HEK293T (cell line): ENCODE measurements around the gene ICOS.
A peak's percentile ranks its signal among the peaks of the same experiment; 100 is the strongest.

ENCODE experiments used
- CTCF ChIA-PET: fragments of 350-600 bp; formaldehyde crosslinking; extraction: SDS; loops from one replicate; lab custom pipeline; 2021; ENCODE audit warnings: antibody characterized with exemption, inconsistent platforms; lab: Yijun Ruan, JAX
- POLR2A ChIA-PET: fragments of 350-600 bp; formaldehyde crosslinking; extraction: SDS; loops from one replicate; lab custom pipeline; 2020; ENCODE audit warnings: antibody characterized with exemption, inconsistent platforms; lab: Yijun Ruan, JAX
- DNase-seq: peaks from one replicate; pipeline ENCODE4 v3.0.0; 2012; ENCODE audit warnings: mixed read lengths; ENCODE audit errors: extremely low spot score
- ARNT ChIP-seq: fragments of 450-650 bp; IDR thresholded peaks from 2 replicates; pipeline ENCODE4 v1.6.1; 2017; ENCODE audit warnings: mild to moderate bottlenecking
- BHLHE40 ChIP-seq: fragments of 450-650 bp; IDR thresholded peaks from 2 replicates; pipeline ENCODE4 v1.6.1; 2016; ENCODE audit warnings: mild to moderate bottlenecking, moderate library complexity, borderline replicate concordance
- CTBP1 ChIP-seq: fragments of 450-650 bp; IDR thresholded peaks from 2 replicates; pipeline ENCODE4 v1.6.1; 2016; ENCODE audit warnings: borderline replicate concordance
- ELF4 ChIP-seq: fragments of 450-650 bp; IDR thresholded peaks from 2 replicates; pipeline ENCODE4 v1.6.1; 2017; ENCODE audit warnings: antibody characterized with exemption
- FOXA1 ChIP-seq: fragments of 450-650 bp; IDR thresholded peaks from 2 replicates; pipeline ENCODE4 v1.6.1; 2016; ENCODE audit warnings: mild to moderate bottlenecking
- FOXK2 ChIP-seq: fragments of 450-650 bp; IDR thresholded peaks from 2 replicates; pipeline ENCODE4 v1.6.1; 2016; ENCODE audit warnings: mild to moderate bottlenecking
- FOXM1 ChIP-seq: fragments of 450-650 bp; IDR thresholded peaks from 2 replicates; pipeline ENCODE4 v1.6.1; 2017; ENCODE audit warnings: mild to moderate bottlenecking, borderline replicate concordance
- HDGF ChIP-seq: fragments of 450-650 bp; IDR thresholded peaks from 2 replicates; pipeline ENCODE4 v1.6.1; 2017; ENCODE audit warnings: antibody characterized with exemption, borderline replicate concordance
- L3MBTL2 ChIP-seq: fragments of 450-650 bp; conservative IDR thresholded peaks from 2 replicates; pipeline ENCODE4 v1.6.1; 2016; ENCODE audit warnings: mild to moderate bottlenecking
- LEF1 ChIP-seq: fragments of 450-650 bp; IDR thresholded peaks from 2 replicates; pipeline ENCODE4 v1.6.1; 2017; ENCODE audit warnings: mild to moderate bottlenecking, borderline replicate concordance
- NFRKB ChIP-seq: fragments of 450-650 bp; IDR thresholded peaks from 2 replicates; pipeline ENCODE4 v1.6.1; 2016; ENCODE audit warnings: mild to moderate bottlenecking, moderate library complexity
- PKNOX1 ChIP-seq: fragments of 450-650 bp; IDR thresholded peaks from 2 replicates; pipeline ENCODE4 v1.6.1; 2016
- SP1 ChIP-seq: fragments of 450-650 bp; IDR thresholded peaks from 2 replicates; pipeline ENCODE4 v1.6.1; 2017
- SUZ12 ChIP-seq: fragments of 450-650 bp; IDR thresholded peaks from 2 replicates; pipeline ENCODE4 v1.6.1; 2016; ENCODE audit warnings: mild to moderate bottlenecking
- TARDBP ChIP-seq: fragments of 450-650 bp; IDR thresholded peaks from 2 replicates; pipeline ENCODE4 v1.6.1; 2016
- ZNF384 ChIP-seq: fragments of 450-650 bp; IDR thresholded peaks from 2 replicates; pipeline ENCODE4 v1.6.1; 2016

ICOS gene

GRCh38 chr2:204004912-204005311 lies 68.3 kb downstream of the ICOS start:
- no peak for DNase-seq
- TF ChIP-seq PKNOX1: no peak
- TF ChIP-seq ELF4: no peak
- TF ChIP-seq BHLHE40: no peak
- TF ChIP-seq NFRKB: no peak
- TF ChIP-seq ZNF384: no peak
- no peak for TF ChIP-seq FOXM1
- CTCF ChIA-PET: no interaction called here
- POLR2A ChIA-PET: no interaction called here

- POLR2A ChIA-PET: no interaction called here
- no peak for TF ChIP-seq CTBP1
- no peak for DNase-seq
- CTCF ChIA-PET: no interaction called here
These were observed 69.6 kb downstream of the ICOS start for GRCh38 chr2:204005940-204006721.

- DNase-seq: no peak
- CTCF ChIA-PET: no interaction called here
- TF ChIP-seq FOXA1 (no peak), FOXM1 (no peak), BHLHE40 (no peak), ELF4 (no peak), ZNF384 (no peak), HDGF (no peak), NFRKB (no peak), ARNT (no peak), TARDBP (no peak), PKNOX1 (no peak), SP1 (no peak), L3MBTL2 (no peak), FOXK2 (no peak), CTBP1 (no peak), SUZ12 (no peak), LEF1 (no peak)
- POLR2A ChIA-PET: no interaction called here
These were observed 71.8 kb downstream of the ICOS start for GRCh38 chr2:204008352-204008751.

GRCh38 chr2:204010628-204011560 lies 74.3 kb downstream of the ICOS start:
- ChIA-PET CTCF (no interaction called here), POLR2A (no interaction called here)
- 0 out of 2 replicates have a peak, but pooled peaks have one; percentile 4 for TF ChIP-seq PKNOX1
- no peak for TF ChIP-seq SP1
- DNase-seq: no peak
